Activated naive CD8-positive, alpha-beta T cell (primary cell): ENCODE data around the gene ARHGAP1.

Experiments used
- H3K27ac Mint-ChIP-seq: one replicate; pipeline ENCODE4 v1.8.0; 2021; ENCODE audit warnings: mixed read lengths
- H3K27me3 Mint-ChIP-seq: one replicate; pipeline ENCODE4 v1.8.0; 2021; ENCODE audit warnings: mixed read lengths
- H3K36me3 Mint-ChIP-seq: one replicate; pipeline ENCODE4 v1.8.0; 2021; ENCODE audit warnings: mixed read lengths
- H3K4me1 Mint-ChIP-seq: one replicate; pipeline ENCODE4 v1.8.0; 2021; ENCODE audit warnings: low read depth, mixed read lengths
- H3K4me3 Mint-ChIP-seq: one replicate; pipeline ENCODE4 v1.8.0; 2021; ENCODE audit warnings: mild to moderate bottlenecking, mixed read lengths
- H3K9me3 Mint-ChIP-seq: one replicate; pipeline ENCODE4 v1.8.0; 2021; ENCODE audit warnings: low read depth, mixed read lengths

The ARHGAP1 gene

GRCh38 chr11:46700241-46701077 lies at the start of gene ARHGAP1, which contains the start of gene ZNF408:
ARHGAP1 (minus strand) TSS chr11:46700619; CDS start chr11:46696107, 4,512 bp downstream.
ZNF408 (plus strand) TSS chr11:46701031; CDS start chr11:46701048, 17 bp downstream.
- Mint-ChIP-seq H3K4me1 (peaks cover 54% of the 10 kb centered on the region), H3K27me3 (no peaks in the 10 kb centered on the region), H3K27ac (peak within 1 kb of the TSS; percentile 99), H3K9me3 (no peaks in the 10 kb centered on the region), H3K4me3 (peak within 1 kb of the TSS; percentile 99), H3K36me3 (peaks cover 5% of the 10 kb centered on the region)

GRCh38 chr11:46747150-46747549 lies 46.7 kb upstream of the ARHGAP1 start:
- H3K9me3 Mint-ChIP-seq: no peaks in the 10 kb centered on the region
- no peak overlapping the region for H3K27ac Mint-ChIP-seq
- no peaks in the 10 kb centered on the region for H3K27me3 Mint-ChIP-seq
- H3K4me1 Mint-ChIP-seq: no peaks in the 10 kb centered on the region
- H3K36me3 Mint-ChIP-seq: peaks cover 4% of the 10 kb centered on the region
- no peak overlapping the region for H3K4me3 Mint-ChIP-seq

- H3K27ac Mint-ChIP-seq: no peak overlapping the region
- no peaks in the 10 kb centered on the region for H3K27me3 Mint-ChIP-seq
Observed at GRCh38 chr11:46745995-46746394, 45.6 kb upstream of the ARHGAP1 start.

GRCh38 chr11:46745328-46745727 lies 44.9 kb upstream of the ARHGAP1 start:
- Mint-ChIP-seq H3K27me3 (no peaks in the 10 kb centered on the region), H3K9me3 (no peaks in the 10 kb centered on the region), H3K27ac (no peak overlapping the region), H3K36me3 (peaks cover 4% of the 10 kb centered on the region), H3K4me3 (no peak overlapping the region), H3K4me1 (no peaks in the 10 kb centered on the region)

More at GRCh38 chr11:46745995-46746394, 45.6 kb upstream of the ARHGAP1 start:
- H3K4me3 Mint-ChIP-seq: no peak overlapping the region
- no peaks in the 10 kb centered on the region for H3K9me3 Mint-ChIP-seq
- H3K36me3 Mint-ChIP-seq: peaks cover 3% of the 10 kb centered on the region
- H3K4me1 Mint-ChIP-seq: no peaks in the 10 kb centered on the region

- no peak overlapping the region for H3K27ac Mint-ChIP-seq
- no peaks in the 10 kb centered on the region for H3K9me3 Mint-ChIP-seq
- H3K4me1 Mint-ChIP-seq: no peaks in the 10 kb centered on the region
- no peak overlapping the region for H3K4me3 Mint-ChIP-seq
- peaks cover 4% of the 10 kb centered on the region for H3K36me3 Mint-ChIP-seq
- no peaks in the 10 kb centered on the region for H3K27me3 Mint-ChIP-seq
Observed at GRCh38 chr11:46743693-46744339, 43.4 kb upstream of the ARHGAP1 start.

GRCh38 chr11:46743043-46743442 lies 42.6 kb upstream of the ARHGAP1 start:
- H3K4me3 Mint-ChIP-seq: no peak overlapping the region
- H3K36me3 Mint-ChIP-seq: peaks cover 3% of the 10 kb centered on the region
- no peaks in the 10 kb centered on the region for H3K27me3 Mint-ChIP-seq
- no peaks in the 10 kb centered on the region for H3K4me1 Mint-ChIP-seq
- no peak overlapping the region for H3K27ac Mint-ChIP-seq
- H3K9me3 Mint-ChIP-seq: no peaks in the 10 kb centered on the region

GRCh38 chr11:46741600-46742484 lies 41.4 kb upstream of the ARHGAP1 start:
- Mint-ChIP-seq H3K4me1 (no peaks in the 10 kb centered on the region), H3K36me3 (peaks cover 2% of the 10 kb centered on the region), H3K9me3 (no peaks in the 10 kb centered on the region), H3K4me3 (no peak overlapping the region), H3K27me3 (no peaks in the 10 kb centered on the region), H3K27ac (no peak overlapping the region)

GRCh38 chr11:46738887-46739286 lies 38.5 kb upstream of the ARHGAP1 start:
- Mint-ChIP-seq H3K4me1 (no peaks in the 10 kb centered on the region), H3K9me3 (no peaks in the 10 kb centered on the region), H3K36me3 (peaks cover 2% of the 10 kb centered on the region)

GRCh38 chr11:46737699-46738098 lies 37.3 kb upstream of the ARHGAP1 start:
- no peaks in the 10 kb centered on the region for H3K27me3 Mint-ChIP-seq
- H3K9me3 Mint-ChIP-seq: no peaks in the 10 kb centered on the region
- no peak overlapping the region for H3K4me3 Mint-ChIP-seq
- H3K27ac Mint-ChIP-seq: no peak overlapping the region
- H3K36me3 Mint-ChIP-seq: peaks cover 2% of the 10 kb centered on the region
- H3K4me1 Mint-ChIP-seq: no peaks in the 10 kb centered on the region

More at GRCh38 chr11:46738887-46739286, 38.5 kb upstream of the ARHGAP1 start:
- no peaks in the 10 kb centered on the region for H3K27me3 Mint-ChIP-seq
- no peak overlapping the region for H3K4me3 Mint-ChIP-seq
- H3K27ac Mint-ChIP-seq: no peak overlapping the region

GRCh38 chr11:46736615-46737014 lies 36.2 kb upstream of the ARHGAP1 start:
- H3K27ac Mint-ChIP-seq: no peak overlapping the region
- H3K9me3 Mint-ChIP-seq: no peaks in the 10 kb centered on the region
- peaks cover 2% of the 10 kb centered on the region for H3K36me3 Mint-ChIP-seq
- no peaks in the 10 kb centered on the region for H3K27me3 Mint-ChIP-seq
- H3K4me1 Mint-ChIP-seq: no peaks in the 10 kb centered on the region
- no peak overlapping the region for H3K4me3 Mint-ChIP-seq

GRCh38 chr11:46736146-46736545 lies 35.7 kb upstream of the ARHGAP1 start:
- no peaks in the 10 kb centered on the region for H3K4me1 Mint-ChIP-seq
- H3K27me3 Mint-ChIP-seq: no peaks in the 10 kb centered on the region
- H3K9me3 Mint-ChIP-seq: no peaks in the 10 kb centered on the region
- peaks cover 2% of the 10 kb centered on the region for H3K36me3 Mint-ChIP-seq
- no peak overlapping the region for H3K4me3 Mint-ChIP-seq
- H3K27ac Mint-ChIP-seq: no peak overlapping the region

GRCh38 chr11:46733234-46733633 lies 32.8 kb upstream of the ARHGAP1 start:
- Mint-ChIP-seq H3K27me3 (no peaks in the 10 kb centered on the region), H3K27ac (no peak overlapping the region), H3K4me3 (no peak overlapping the region), H3K4me1 (no peaks in the 10 kb centered on the region), H3K36me3 (no peaks in the 10 kb centered on the region), H3K9me3 (no peaks in the 10 kb centered on the region)

- H3K27me3 Mint-ChIP-seq: no peaks in the 10 kb centered on the region
- H3K4me1 Mint-ChIP-seq: no peaks in the 10 kb centered on the region
- H3K36me3 Mint-ChIP-seq: no peaks in the 10 kb centered on the region
- no peak overlapping the region for H3K4me3 Mint-ChIP-seq
- no peak overlapping the region for H3K27ac Mint-ChIP-seq
- no peaks in the 10 kb centered on the region for H3K9me3 Mint-ChIP-seq
Observed at GRCh38 chr11:46731545-46731944, 31.1 kb upstream of the ARHGAP1 start.

GRCh38 chr11:46729110-46730027 lies 28.9 kb upstream of the ARHGAP1 start:
- Mint-ChIP-seq H3K4me1 (no peaks in the 10 kb centered on the region), H3K4me3 (no peak overlapping the region), H3K27me3 (no peaks in the 10 kb centered on the region), H3K27ac (no peak overlapping the region), H3K36me3 (no peaks in the 10 kb centered on the region), H3K9me3 (no peaks in the 10 kb centered on the region)
